ENCODE data around the gene TMIE. TPM values are rescaled to one million over a fixed set of nuclear protein-coding genes. Genes with fewer than 3 reads are reported as not detected.

TMIE gene
- total and polyA plus RNA-seq, 2 of the 13 experiments (the other 11 are each of a cell fraction or from before 2014, with no cell fraction given) = not detected

DNA sequence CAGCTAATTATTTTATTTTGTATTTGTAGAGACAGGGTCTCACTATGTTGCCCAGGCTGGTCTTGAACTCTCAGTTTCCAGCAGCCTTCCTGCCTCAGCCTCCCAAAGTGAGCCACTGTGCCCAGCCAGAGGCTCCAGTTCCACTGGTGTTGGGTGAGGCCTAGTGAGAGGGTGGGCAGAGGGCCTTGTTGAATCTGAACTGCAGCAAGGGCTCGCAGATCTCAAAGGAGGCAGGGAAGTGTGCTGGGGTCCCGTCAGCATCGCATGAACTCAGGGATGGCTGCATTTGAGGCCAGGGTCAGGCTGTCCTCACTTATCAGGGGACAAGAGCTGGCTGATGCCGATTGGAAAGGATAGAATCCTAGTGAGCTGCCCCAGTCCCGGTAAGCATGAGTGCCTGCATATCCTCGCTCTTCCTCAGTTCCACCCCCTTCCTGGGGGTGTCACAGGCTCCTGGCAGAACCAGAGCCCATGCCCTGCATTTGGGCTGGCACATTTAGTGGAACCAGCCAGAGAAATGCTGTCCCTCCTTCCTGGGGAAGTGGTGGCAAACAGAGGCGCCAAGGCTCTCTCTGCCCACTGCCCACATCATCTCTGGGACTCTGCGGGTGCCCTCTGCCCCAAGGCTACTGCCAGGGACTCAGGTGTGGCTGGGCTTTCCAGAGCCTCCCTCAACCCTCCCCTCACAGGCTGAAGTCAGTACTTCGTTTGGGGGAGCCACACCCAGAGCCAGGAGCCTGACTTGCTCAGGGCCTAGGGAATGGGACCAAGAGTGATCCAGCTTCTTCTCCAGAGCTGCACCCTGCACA is 31.8 kb upstream of the TMIE start:
- ATAC-seq (no peak), FAIRE-seq (no peak), DNase-seq (ENCODE audit: low spot score) (no peak)
- TF ChIP-seq ZNF496 (CRISPR knock-in tag; IDR thresholded peaks at IDR 0.05; ENCODE audit: insufficient replicate concordance) (no peak), U2AF2 (IDR thresholded peaks at IDR 0.05; ENCODE audit: low read depth, low read length) (no peak), ZNF251 (CRISPR knock-in tag; IDR thresholded peaks at IDR 0.05) (no peak), ZFYVE20 (CRISPR knock-in tag; IDR thresholded peaks at IDR 0.05; ENCODE audit: borderline replicate concordance, low read depth) (no peak), ZNF891 (CRISPR knock-in tag; IDR thresholded peaks at IDR 0.05) (no peak), SIX1 (CRISPR knock-in tag; IDR thresholded peaks at IDR 0.05; ENCODE audit: borderline replicate concordance) (no peak)
- TF ChIP-seq, protein P1, sequence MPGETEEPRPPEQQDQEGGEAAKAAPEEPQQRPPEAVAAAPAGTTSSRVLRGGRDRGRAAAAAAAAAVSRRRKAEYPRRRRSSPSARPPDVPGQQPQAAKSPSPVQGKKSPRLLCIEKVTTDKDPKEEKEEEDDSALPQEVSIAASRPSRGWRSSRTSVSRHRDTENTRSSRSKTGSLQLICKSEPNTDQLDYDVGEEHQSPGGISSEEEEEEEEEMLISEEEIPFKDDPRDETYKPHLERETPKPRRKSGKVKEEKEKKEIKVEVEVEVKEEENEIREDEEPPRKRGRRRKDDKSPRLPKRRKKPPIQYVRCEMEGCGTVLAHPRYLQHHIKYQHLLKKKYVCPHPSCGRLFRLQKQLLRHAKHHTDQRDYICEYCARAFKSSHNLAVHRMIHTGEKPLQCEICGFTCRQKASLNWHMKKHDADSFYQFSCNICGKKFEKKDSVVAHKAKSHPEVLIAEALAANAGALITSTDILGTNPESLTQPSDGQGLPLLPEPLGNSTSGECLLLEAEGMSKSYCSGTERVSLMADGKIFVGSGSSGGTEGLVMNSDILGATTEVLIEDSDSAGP (CRISPR knock-in tag; IDR thresholded peaks at IDR 0.05; ENCODE audit: borderline replicate concordance) = no peak
- TF ChIP-seq, protein P2, sequence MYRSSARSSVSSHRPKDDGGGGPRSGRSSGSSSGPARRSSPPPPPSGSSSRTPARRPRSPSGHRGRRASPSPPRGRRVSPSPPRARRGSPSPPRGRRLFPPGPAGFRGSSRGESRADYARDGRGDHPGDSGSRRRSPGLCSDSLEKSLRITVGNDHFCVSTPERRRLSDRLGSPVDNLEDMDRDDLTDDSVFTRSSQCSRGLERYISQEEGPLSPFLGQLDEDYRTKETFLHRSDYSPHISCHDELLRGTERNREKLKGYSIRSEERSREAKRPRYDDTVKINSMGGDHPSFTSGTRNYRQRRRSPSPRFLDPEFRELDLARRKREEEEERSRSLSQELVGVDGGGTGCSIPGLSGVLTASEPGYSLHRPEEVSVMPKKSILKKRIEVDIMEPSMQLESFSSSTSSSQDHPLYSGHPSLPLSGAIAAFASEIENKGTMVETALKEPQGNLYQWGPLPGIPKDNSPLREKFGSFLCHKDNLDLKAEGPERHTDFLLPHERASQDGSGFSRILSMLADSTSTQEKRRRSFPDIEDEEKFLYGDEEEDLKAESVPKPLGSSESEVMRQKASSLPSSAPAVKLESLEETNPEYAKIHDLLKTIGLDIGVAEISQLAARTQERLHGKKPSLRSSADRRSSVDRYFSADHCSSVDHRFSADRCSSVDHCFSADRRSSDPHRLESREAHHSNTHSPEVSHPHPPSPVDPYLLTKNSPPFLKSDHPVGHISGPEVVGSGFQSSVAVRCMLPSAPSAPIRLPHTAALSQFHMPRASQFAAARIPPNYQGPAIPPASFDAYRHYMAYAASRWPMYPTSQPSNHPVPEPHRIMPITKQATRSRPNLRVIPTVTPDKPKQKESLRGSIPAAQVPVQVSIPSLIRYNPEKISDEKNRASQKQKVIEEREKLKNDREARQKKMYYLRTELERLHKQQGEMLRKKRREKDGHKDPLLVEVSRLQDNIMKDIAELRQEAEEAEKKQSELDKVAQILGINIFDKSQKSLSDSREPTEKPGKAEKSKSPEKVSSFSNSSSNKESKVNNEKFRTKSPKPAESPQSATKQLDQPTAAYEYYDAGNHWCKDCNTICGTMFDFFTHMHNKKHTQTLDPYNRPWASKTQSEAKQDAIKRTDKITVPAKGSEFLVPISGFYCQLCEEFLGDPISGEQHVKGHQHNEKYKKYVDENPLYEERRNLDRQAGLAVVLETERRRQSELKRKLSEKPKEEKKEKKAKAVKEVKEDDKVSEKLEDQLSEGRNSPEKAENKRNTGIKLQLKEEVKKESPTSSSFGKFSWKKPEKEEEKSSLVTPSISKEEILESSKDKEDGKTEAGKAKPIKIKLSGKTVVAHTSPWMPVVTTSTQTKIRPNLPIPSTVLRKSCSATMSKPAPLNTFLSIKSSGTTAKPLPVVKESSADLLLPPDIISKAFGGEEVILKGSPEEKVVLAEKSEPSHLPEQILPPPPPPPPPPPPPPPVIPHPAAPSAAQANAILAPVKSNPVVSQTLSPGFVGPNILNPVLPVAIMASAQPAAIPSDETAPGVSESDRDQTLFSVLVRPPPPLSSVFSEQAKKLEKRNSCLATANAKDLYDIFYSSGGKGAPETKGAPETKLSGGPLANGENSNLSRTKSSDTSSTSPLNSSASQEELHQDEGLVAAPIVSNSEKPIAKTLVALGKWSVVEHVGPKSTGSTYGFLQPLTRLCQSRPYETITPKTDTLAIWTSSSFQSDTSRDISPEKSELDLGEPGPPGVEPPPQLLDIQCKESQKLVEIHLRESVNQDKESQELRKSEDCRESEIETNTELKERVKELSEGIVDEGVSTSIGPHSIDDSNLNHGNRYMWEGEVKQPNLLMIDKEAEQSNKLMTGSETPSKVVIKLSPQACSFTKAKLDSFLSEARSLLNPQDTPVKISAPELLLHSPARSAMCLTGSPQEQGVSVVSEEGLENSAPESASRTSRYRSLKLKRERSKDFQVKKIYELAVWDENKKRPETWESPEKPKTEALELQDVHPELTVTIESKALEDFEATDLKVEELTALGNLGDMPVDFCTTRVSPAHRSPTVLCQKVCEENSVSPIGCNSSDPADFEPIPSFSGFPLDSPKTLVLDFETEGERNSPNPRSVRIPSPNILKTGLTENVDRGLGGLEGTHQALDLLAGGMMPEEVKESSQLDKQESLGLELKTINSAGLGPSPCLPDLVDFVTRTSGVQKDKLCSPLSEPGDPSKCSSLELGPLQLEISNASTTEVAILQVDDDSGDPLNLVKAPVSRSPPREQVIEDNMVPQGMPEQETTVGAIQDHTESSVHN (CRISPR knock-in tag; IDR thresholded peaks at IDR 0.05) = no peak
- ChIA-PET POLR2A (no interaction called here), CTCF (ENCODE audit: low intra/inter-chr PET ratio, low total read pairs) (no interaction called here)
- WGBS (ENCODE audit: low lambda C conversion rate) = 34% methylated on average over 4 of the region's 9 CpGs
- Histone ChIP-seq H3K9ac (ENCODE audit: insufficient read depth, low read depth, low read length) (no peak overlapping the region), H3K4me2 (ENCODE audit: low read depth, low read length) (no peak overlapping the region), H3K79me2 (ENCODE audit: insufficient read depth, low read length) (no peaks in the 10 kb centered on the region), H3K4me3 (replicated peaks in 1 of 3; ENCODE audit: insufficient read depth in 1 of 3, low read depth in 2 of 3, low read length in 3 of 3) (no peak overlapping the region), H2AFZ (ENCODE audit: low read length) (no peak overlapping the region), H3K4me1 (ENCODE audit: insufficient read depth, low read length) (no peaks in the 10 kb centered on the region), H3K27me3 (ENCODE audit: control insufficient read depth in 1 of 2, insufficient read depth in 2 of 2, low read length in 2 of 2) (peaks cover 0 to 19% of the 10 kb centered on the region in 2 experiments; a peak in 3 of 5 replicates), H4K20me1 (ENCODE audit: insufficient read depth, low read length) (no peaks in the 10 kb centered on the region), H3K27ac (ENCODE audit: extremely low read length, insufficient read depth, low read length) (no peak overlapping the region), H3K9me3 (ENCODE audit: low read length) (no peaks in the 10 kb centered on the region), H3K36me3 (replicated peaks in 1 of 2; ENCODE audit: control insufficient read depth in 1 of 2, insufficient read depth in 2 of 2, low read length in 2 of 2) (no peaks in the 10 kb centered on the region)
- intact Hi-C loops (cut with micrococcal nuclease; ENCODE audit: unreplicated experiment) = no loop called here
- BruUV-seq (replicated peaks) = no TSS peak
- in situ Hi-C loops (cut with HindIII; ENCODE audit: extremely low pct_ligation_motif_present, low pct_unique_long_range_greater_than_20kb) = loop anchor here (10.0 kb wide), 1 partner anchor 185 kb away; no protein-coding TSS in a partner anchor
